GM18858 (cell line): Measurements from ENCODE around the gene OMD.

Experiments
- ATAC-seq: cut with Tn5 transposase; IDR thresholded peaks from one replicate; pipeline ENCODE4 v1.9.1; 2021; ENCODE audit not compliant: unreplicated experiment

OMD gene, protein sequence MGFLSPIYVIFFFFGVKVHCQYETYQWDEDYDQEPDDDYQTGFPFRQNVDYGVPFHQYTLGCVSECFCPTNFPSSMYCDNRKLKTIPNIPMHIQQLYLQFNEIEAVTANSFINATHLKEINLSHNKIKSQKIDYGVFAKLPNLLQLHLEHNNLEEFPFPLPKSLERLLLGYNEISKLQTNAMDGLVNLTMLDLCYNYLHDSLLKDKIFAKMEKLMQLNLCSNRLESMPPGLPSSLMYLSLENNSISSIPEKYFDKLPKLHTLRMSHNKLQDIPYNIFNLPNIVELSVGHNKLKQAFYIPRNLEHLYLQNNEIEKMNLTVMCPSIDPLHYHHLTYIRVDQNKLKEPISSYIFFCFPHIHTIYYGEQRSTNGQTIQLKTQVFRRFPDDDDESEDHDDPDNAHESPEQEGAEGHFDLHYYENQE

DNA sequence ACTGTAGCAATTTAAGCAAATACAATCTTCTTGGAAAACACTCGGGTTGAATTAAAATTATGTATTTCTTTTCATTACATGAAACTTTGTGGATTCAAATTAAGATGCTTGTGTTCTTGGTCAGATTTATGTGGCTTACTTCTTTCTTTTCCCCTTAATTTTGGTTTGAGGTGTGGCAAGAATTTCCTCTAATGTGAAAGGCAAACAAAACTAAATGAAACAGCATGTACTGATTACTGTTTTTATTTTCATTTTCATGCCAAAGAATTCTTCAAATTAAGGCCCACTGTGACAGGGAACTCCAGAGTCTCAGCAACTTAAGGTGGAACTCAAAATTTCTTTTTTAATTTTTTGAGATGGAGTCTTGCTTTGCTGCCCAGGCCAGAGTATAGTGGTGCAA, at the start of gene OMD:
OMD (minus strand) TSS at position 132 of the 400 bp plus-strand sequence. CDS start 6,913 bp downstream, outside the sequence.
- ATAC-seq = no peak

DNA sequence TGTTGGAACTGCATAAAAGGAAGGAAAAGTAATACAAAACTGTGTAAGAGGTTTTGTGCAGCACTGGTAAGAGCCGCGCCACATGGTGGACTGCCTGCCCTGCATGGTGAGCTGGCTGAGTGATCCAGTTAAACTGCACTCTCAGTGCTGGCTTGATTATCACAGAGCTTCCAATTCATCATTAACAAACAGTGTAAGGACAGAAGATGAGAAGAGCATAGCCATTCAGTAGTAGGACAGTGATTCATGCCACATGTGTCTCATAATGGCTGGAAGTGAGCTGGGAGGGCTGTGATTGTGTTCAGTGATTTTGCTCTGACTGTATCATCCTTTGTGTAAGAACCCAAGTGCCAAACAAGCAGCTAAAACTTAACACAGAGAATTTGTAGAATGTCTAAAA, 43.9 kb upstream of the OMD start:
- no peak for ATAC-seq

DNA sequence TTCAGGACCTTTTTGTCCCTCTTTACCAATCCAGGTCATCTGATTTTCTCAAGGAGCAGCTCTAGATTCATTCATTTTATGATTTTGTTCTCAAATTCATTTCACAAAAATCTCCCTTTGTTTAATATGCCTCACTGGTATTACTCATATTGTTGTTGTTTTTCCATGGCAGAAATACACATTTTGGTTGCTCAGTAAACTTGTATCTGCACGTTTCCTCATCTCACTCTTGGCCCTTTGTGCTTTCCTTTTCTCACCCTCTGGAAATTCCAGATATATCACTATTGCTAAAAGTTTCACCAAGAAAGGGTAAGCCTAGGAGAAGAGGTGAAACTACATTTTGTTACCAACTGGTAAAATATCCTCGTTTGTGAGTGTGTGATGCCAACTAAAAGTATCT, 43.2 kb upstream of the OMD start:
- ATAC-seq = no peak

GRCh38 chr9:92467041-92467440, 42.8 kb upstream of the OMD start:
- ATAC-seq = no peak

- ATAC-seq = no peak
Measured at GRCh38 chr9:92463984-92464383, 39.7 kb upstream of the OMD start.

DNA sequence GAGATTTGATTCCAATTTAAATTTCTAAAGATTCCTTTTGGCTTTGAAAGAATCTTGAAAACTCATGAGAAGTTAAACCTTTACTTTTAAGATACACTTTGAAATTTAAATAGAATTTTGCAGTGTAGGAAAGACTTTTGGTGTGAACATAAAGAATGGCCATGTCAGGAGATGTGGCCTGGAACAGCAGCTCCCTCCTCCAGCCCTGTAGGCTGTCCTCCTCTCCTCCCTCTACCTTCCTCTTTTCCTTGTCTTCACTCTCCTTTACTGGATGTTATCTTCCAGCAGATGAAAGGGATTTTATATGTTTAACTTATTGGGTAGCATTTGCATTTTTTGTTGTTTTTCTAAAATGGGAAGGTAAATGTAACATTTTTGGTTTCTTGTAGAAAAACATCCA, 39.1 kb upstream of the OMD start:
- no peak for ATAC-seq

DNA sequence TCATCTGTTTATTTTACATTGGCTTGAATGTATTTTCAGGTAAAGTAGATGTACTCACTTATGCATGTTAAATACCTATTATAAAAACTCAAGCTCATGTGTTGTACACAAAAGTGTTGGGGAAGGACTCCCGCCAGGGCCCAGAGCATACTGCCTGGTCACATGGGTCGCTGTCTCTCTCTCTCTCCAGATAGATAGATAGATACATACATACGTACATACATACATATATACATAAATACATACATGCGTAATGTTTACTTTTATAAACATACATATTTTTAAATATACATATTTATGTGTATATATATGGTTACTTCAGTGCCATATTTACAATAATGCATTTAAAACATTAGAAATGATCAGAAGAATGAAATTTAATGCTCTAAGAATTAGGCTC, 33.3 kb upstream of the OMD start:
- no peak for ATAC-seq

GRCh38 chr9:92455217-92455616, 30.9 kb upstream of the OMD start:
- ATAC-seq = no peak

DNA sequence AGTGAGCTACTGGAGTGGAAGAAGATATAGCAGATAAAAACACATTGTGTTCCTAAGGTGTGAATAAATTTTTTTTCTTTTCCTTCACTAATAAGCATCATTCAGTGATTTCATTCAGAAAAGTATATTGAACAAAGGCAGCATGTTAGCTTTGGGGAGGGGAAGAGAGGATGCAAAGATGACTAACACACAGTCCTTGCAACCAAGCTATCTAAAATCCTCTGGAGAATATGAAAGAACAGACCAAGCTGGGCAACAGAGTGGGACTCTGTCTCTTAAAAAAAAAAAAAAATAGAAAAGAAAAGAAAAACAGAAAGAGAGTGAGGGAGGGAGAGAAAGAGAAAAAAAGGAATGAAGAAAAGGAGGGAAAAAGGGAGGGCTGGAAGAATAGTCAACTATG, 22.3 kb upstream of the OMD start:
- no peak for ATAC-seq

DNA sequence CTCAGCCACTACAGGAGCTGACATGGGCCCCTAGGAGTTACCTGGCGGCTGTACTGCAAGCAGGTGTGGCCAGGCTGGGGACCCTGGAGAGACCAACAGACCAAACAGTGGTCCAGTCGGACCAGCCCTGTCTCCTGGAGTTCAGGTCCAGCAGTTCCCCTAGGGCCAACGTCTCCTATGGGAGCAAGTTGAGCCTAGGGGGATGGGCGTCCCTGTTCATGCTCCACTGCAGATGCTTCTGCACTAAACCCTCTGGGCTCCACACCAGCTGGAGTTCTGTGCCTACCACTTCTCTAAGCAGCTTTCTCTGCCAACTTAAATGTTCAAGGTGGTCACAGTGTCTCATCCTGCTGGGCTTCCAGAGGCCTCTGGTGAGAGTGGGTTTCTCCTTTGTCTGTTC, 20.6 kb upstream of the OMD start:
- ATAC-seq = no peak

DNA sequence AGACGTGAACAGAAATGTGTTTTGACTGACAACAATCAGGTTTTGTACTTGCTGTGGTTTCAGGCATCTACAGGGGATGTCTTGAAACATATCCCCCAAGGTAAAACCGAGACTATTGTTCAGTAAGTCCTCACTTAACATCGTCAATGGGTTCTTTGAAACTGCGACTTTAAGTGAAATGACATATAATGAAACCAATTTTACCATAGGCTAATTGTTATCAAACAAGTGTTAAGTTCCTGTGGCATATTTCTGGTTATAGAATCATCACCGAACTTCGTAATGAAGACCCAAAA, 16.4 kb upstream of the OMD start:
- ATAC-seq = no peak

DNA sequence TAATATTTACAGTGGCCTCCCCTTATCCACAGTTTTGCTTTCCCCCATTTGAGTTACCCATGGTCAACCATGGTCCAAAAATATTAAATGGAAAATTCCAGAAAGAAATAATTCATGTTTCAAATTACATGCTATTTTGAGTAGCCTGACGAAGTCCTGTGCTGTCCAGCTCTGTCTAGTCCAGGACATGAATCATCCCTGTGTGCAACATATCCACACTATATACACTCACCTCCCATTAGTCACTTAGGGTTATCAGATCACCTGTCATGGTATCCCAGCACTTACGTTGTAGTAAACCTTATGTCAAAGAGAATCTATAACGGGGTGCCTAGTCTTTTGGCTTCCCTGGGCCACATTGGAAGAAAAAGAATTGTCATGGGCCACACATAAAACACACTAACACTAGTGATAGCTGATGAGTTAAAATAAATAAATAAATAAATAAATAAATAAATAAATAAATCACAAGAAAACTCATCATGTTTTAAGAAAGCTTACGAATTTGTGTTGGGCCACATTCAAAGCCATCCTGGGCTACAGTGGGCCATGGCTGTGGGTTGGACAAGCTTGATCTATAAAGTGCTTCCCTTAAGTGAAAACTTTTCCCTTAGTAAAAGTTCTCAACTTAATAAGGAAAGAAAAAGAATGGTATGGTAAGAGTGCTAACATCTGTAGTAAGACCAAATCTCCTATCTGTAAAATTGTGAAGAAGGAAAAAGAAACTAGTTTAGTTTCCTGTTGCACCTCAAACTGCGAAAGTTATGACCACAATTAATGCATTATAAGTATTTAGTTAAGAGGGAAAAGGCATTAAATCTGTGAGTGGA, 15.9 kb upstream of the OMD start:
- no peak for ATAC-seq

- ATAC-seq = no peak
Measured at GRCh38 chr9:92438900-92439526, 14.7 kb upstream of the OMD start.

DNA sequence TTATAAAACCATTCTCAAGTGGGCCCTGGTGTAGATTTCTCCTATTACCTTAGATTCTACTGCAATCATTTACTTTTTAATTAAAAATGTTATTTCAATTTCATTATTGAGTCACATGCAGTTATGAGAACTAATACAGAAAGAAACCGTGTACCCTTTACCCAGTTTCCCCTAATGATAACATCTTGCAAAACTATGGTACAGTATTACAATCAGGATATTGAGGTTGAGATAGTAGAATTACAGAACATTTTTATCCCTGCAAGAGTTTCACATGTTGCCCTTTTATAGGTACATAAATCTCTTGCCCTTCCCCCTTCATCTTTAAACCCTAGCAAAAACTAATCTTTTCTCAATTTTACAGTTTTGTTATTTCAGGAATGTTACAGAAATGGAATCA, 11.0 kb upstream of the OMD start:
- no peak for ATAC-seq

GRCh38 chr9:92432972-92433548, 8.8 kb upstream of the OMD start:
- ATAC-seq = no peak

DNA sequence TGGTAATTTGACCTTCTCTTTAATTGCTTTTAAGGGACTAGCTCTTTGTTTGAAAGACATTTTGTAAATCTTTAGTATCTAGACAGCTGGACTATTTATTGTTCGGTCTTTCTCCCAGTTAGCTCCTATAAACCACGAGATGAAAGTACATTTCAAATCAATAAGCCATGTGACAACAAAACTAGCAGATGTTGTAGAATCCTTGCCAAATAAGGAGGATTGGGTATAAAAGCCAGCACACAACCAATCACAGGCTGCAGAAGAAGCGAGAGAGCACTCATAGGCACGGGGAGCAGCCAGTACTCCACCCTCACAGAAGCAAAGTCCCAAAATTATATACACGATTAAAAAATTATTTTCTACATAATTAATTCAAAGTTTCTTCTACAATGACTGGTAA, 8.1 kb upstream of the OMD start:
- ATAC-seq = no peak

GRCh38 chr9:92429836-92430235, 5.6 kb upstream of the OMD start:
- ATAC-seq = no peak

DNA sequence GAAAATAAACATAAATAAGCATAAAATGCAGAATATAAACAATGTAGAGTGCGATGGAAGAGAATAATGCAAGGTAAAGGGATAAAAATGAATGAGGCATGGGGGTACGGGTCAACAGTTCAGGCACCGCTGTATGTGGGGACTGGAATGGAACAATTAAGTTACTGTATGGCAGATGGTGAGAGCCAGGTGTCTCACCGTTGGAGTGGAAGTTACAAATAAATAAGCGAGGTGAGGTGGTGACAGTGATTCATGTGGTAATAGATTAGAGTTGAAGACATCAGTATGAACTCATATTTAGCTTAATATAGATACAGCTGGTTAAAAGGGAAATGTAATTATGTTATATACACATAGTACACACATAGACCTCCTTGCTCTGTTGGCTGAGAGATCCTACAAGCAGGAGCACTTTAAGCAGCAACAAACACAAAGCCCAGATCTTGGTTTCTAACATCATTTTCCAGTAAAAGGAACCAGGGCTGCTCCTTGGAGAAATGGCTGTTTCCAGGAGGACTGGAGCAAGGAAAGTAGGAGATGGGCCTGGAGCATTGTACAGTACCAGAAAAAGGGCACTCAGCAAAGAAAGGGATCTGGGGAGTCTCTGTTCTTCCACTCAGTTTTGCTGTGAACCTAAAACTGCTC, 2.4 kb upstream of the OMD start:
- no peak for ATAC-seq

DNA sequence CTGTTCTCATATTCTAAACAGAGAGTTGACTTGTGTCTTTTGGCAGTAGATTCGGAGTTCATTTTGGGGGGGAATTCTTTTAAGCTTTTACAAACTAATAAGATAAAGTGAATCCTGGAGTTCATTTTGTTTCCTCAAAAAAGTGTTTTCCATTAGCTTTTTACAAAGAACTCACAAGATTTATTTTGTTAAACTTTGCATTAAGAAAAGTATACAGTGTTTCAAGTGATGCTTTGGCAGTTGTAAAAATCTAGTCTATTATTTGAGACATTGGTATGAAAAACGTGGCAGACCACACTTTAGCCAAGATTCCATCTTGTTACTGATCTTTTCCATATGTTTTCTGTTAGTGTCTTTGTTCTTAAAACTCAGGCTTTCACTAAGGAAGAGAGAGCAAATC, 1.2 kb upstream of the OMD start:
- no peak for ATAC-seq

GRCh38 chr9:92423612-92424011, 659 bp downstream of the OMD start:
- no peak for ATAC-seq
